DND-41 (cell line): Measurements from ENCODE around the gene PIPOX.

Experiments used
- ATAC-seq: fragments of 200-7000 bp; cut with Tn5 transposase; 3 replicates; pipeline ENCODE4 v1.9.1; 2021; ENCODE audit warnings: low read depth; ENCODE audit not compliant: insufficient read depth
- DNase-seq: peaks from one replicate; pipeline ENCODE4 v3.0.0-alpha.2; 2020
- H2AFZ ChIP-seq: 2 replicates; pipeline ENCODE4 v1.6.0; 2012; ENCODE audit warnings: low read depth, low read length
- H3K27ac ChIP-seq: 2 replicates; pipeline ENCODE4 v1.5.1; 2012; ENCODE audit warnings: low read length, inconsistent platforms
- H3K27me3 ChIP-seq: fragments of 200-600 bp; sonication (generic); 2 replicates; pipeline ENCODE4 v1.6.0; 2012; ENCODE audit warnings: low read length, mild to moderate bottlenecking, inconsistent platforms; ENCODE audit not compliant: insufficient read depth, poor library complexity
- H3K36me3 ChIP-seq: 2 replicates; pipeline ENCODE4 v1.5.1; 2012; ENCODE audit warnings: low read length, inconsistent platforms; ENCODE audit not compliant: insufficient read depth
- H3K4me1 ChIP-seq: 2 replicates; pipeline ENCODE4 v1.5.1; 2012; ENCODE audit warnings: mild to moderate bottlenecking, low read length; ENCODE audit not compliant: insufficient read depth
- H3K4me2 ChIP-seq: 2 replicates; pipeline ENCODE4 v1.6.0; 2012; ENCODE audit warnings: mild to moderate bottlenecking, moderate library complexity, low read length, inconsistent platforms; ENCODE audit not compliant: insufficient read depth
- H3K4me3 ChIP-seq, 2 experiments: fragments of 200-600 bp in 1 of 2; shearing (Covaris generic) in 1 of 2; 2 replicates each; pipeline ENCODE4 v1.5.1; 2012 to 2016; ENCODE audit warnings: inconsistent platforms in 2 of 2, low read length in 2 of 2, mild to moderate bottlenecking in 2 of 2, low read depth in 1 of 2, moderate library complexity in 1 of 2
- H3K79me2 ChIP-seq: 2 replicates; pipeline ENCODE4 v1.6.0; 2012; ENCODE audit warnings: low read length, inconsistent platforms; ENCODE audit not compliant: insufficient read depth
- H3K9ac ChIP-seq: 2 replicates; pipeline ENCODE4 v1.6.0; 2012; ENCODE audit warnings: low read depth, mild to moderate bottlenecking, inconsistent platforms, low read length, moderate library complexity
- H3K9me3 ChIP-seq: 2 replicates; pipeline ENCODE4 v1.5.1; 2012; ENCODE audit warnings: low read length, moderate library complexity, mild to moderate bottlenecking, inconsistent platforms; ENCODE audit not compliant: insufficient read depth, severe bottlenecking
- H4K20me1 ChIP-seq: 2 replicates; pipeline ENCODE4 v1.6.0; 2012; ENCODE audit warnings: low read length; ENCODE audit not compliant: insufficient read depth
- EZH2 ChIP-seq: IDR thresholded peaks from 3 replicates; pipeline ENCODE4 v1.6.1; 2012; ENCODE audit warnings: borderline replicate concordance, low read depth, mild to moderate bottlenecking, moderate library complexity, low read length, inconsistent platforms; ENCODE audit not compliant: severe bottlenecking
- TF ChIP-seq, protein P1 (sequence below): IDR thresholded peaks from 2 replicates; pipeline ENCODE4 v1.5.1; 2012; ENCODE audit warnings: borderline replicate concordance, low read length, moderate library complexity, mild to moderate bottlenecking; ENCODE audit not compliant: poor library complexity, severe bottlenecking; ENCODE audit errors: extremely low read depth

The PIPOX gene, protein sequence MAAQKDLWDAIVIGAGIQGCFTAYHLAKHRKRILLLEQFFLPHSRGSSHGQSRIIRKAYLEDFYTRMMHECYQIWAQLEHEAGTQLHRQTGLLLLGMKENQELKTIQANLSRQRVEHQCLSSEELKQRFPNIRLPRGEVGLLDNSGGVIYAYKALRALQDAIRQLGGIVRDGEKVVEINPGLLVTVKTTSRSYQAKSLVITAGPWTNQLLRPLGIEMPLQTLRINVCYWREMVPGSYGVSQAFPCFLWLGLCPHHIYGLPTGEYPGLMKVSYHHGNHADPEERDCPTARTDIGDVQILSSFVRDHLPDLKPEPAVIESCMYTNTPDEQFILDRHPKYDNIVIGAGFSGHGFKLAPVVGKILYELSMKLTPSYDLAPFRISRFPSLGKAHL

DNA sequence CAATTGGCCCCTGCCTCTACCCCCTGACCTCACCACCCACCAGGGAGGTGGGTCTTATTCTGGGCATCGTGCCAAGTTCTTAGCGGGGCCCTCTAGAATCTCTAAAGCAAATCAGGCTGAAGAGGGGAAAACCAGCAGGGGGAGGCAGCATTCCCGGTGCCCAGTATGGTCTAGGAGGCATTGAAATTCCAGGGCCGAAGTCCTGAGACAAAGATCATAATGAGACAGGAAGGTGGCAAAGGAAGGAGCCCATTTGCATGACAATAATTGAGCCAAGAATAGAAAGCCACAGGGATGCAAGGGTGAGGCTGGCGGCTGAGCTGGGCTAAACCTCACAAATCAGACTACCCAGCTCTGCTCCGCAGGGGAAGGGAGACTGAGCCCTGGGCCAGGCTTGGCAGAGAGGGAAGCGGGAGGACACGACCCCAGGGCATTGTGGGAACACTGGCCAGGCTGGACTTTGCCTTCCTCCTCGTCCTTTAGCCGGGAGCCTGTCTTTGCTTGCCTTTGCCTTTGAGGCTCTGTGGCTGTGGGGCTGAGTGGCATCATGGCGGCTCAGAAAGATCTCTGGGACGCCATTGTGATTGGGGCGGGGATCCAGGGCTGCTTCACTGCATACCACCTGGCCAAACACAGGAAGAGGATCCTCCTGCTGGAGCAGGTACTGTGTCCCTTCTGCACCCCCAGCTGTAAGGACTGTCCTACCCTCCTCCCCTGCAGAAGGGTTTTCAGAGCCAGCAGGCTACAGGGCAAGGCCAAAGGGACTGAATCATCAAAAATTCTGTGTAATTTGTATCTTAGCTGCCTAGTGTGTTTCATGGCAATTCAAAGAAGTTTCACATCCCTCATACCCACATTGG, at the start of gene PIPOX:
Gene PIPOX (plus strand): TSS at position 463 of the 860 bp plus-strand sequence. CDS start 85 bp downstream, at position 548.
- Histone ChIP-seq H3K9me3 (no peaks in the 10 kb centered on the region), H3K36me3 (no peaks in the 10 kb centered on the region), H3K27me3 (peaks cover 5% of the 10 kb centered on the region), H3K79me2 (no peaks in the 10 kb centered on the region), H3K27ac (no peak within 1 kb of the TSS), H3K4me2 (0 out of 2 replicates have a peak within 1 kb of the TSS, but pooled peaks have one; percentile 5), H3K9ac (no peak within 1 kb of the TSS), H4K20me1 (no peaks in the 10 kb centered on the region), H3K4me3 (no peak within 1 kb of the TSS), H3K4me1 (peaks cover 14% of the 10 kb centered on the region), H2AFZ (no peak within 1 kb of the TSS)
- DNase-seq (peak; percentile 50), ATAC-seq (peak; percentile 57; the same call in 2 of the 3 replicates)
- TF ChIP-seq, protein P1, sequence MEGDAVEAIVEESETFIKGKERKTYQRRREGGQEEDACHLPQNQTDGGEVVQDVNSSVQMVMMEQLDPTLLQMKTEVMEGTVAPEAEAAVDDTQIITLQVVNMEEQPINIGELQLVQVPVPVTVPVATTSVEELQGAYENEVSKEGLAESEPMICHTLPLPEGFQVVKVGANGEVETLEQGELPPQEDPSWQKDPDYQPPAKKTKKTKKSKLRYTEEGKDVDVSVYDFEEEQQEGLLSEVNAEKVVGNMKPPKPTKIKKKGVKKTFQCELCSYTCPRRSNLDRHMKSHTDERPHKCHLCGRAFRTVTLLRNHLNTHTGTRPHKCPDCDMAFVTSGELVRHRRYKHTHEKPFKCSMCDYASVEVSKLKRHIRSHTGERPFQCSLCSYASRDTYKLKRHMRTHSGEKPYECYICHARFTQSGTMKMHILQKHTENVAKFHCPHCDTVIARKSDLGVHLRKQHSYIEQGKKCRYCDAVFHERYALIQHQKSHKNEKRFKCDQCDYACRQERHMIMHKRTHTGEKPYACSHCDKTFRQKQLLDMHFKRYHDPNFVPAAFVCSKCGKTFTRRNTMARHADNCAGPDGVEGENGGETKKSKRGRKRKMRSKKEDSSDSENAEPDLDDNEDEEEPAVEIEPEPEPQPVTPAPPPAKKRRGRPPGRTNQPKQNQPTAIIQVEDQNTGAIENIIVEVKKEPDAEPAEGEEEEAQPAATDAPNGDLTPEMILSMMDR, result no peak
- TF ChIP-seq EZH2, result no peak

DNA sequence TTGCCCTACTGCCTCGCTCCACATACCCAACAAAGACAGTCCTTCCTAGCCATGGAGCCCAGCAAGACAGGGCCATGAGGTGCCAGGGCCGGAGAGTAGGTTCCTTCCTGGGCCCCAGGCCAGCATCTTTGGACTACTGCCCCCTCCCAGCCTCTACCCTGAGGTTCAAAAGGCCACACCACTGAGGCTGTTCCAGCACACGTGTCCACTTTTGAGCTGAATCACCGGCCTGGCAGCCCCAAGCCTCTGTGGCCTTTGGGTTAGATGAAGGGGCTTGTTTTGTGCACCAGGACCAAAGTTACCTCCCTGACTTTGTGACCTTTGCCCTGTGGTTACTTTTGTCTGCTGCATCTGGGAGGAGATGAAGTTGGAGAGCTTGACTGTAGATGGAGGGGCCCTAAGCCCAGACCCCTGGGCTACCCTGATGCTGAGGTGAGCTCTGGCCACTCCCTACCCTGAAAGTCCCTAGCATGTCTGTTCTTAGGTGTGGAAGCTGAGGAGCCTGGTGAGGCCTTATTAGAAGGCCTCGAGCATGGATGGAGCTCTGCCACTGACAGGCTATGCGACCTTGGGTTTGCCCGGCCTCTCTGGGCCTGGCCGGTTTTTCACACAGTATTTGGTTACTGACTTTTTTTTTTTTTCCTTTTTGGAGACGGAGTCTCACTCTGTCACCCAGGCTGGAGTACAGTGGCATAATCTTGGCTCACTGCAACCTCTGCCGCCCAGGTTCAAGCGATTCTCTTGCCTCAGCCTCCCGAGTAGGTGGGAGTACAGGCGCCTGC, 49.1 kb upstream of the PIPOX start:
- Histone ChIP-seq H3K27ac (no peak overlapping the region), H3K9ac (no peak overlapping the region), H3K36me3 (no peaks in the 10 kb centered on the region), H3K79me2 (no peaks in the 10 kb centered on the region), H4K20me1 (peaks cover 3% of the 10 kb centered on the region; the same call in 1 of the 2 replicates), H3K9me3 (no peaks in the 10 kb centered on the region), H2AFZ (no peak overlapping the region), H3K4me1 (no peaks in the 10 kb centered on the region), H3K27me3 (no peaks in the 10 kb centered on the region), H3K4me3 (no peak overlapping the region), H3K4me2 (no peak overlapping the region)
- DNase-seq, result no peak
- ATAC-seq, result no peak
- TF ChIP-seq EZH2, result no peak

DNA sequence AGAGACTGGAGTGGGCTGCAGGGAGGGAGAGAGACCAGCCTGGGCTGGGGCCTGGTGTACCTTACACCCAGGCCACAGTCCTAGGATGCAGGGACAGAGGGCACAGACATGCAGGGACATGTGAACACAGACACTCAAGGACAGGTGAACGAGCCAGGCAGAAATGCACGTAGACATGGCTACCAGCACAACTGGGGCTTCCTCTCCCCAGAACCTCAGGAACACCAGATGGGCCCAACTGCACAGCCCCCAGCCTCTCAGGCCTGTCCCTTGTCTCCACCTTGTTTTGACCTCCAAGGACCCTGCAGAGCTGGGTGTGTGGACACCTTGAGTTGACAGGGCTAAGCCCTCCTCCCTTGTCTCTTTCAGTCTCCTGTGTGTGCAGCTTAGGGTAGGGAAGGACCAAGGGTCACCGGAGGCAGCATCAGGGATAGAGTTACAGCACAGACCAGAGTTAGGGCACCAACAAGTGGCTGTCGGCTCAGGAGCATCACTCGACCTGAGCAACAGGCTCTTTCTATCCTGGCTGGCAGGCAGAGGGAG, 46.3 kb upstream of the PIPOX start:
- no peak overlapping the region for H3K4me3 ChIP-seq
- H3K27me3 ChIP-seq, result no peaks in the 10 kb centered on the region
- ATAC-seq (no peak), DNase-seq (no peak)
- H3K4me1 ChIP-seq, result no peaks in the 10 kb centered on the region
- H3K9me3 ChIP-seq, result no peaks in the 10 kb centered on the region
- no peak overlapping the region for H2AFZ ChIP-seq
- no peaks in the 10 kb centered on the region for H3K36me3 ChIP-seq
- H3K9ac ChIP-seq, result no peak overlapping the region
- TF ChIP-seq EZH2, result no peak
- TF ChIP-seq, protein P1, result no peak
- H4K20me1 ChIP-seq, result peaks cover 3% of the 10 kb centered on the region; the same call in 1 of the 2 replicates
- H3K27ac ChIP-seq, result no peak overlapping the region
- no peaks in the 10 kb centered on the region for H3K79me2 ChIP-seq
- no peak overlapping the region for H3K4me2 ChIP-seq
